Dermis microvascular lymphatic vessel endothelial cell (primary cell): Measurements from ENCODE around the gene MICA. TPM values are rescaled to one million over a fixed set of nuclear protein-coding genes. Genes with fewer than 3 reads are reported as not detected.
"Not testable (repeated sequence)": the region's sequence is repeated elsewhere in the genome, so short reads cannot be mapped to it uniquely, and the experiment has no call there.

Experiments used
- DNase-seq, 2 donors: peaks; one replicate each; pipeline versions ENCODE4 v3.0.0 to v3.0.0-alpha.2; 2010; ENCODE audit warnings: low read depth in 2 of 2
- total RNA-seq: library from RNA; depleted of rRNA; stranded (reverse); fragments of >200 nt; gene quantifications from 2 replicates; pipeline ENCODE4 v1.2.1, GENCODE V29; 2014

Gene MICA
- total RNA-seq, 1 donor from 2014 or later: 33.2 TPM

DNA sequence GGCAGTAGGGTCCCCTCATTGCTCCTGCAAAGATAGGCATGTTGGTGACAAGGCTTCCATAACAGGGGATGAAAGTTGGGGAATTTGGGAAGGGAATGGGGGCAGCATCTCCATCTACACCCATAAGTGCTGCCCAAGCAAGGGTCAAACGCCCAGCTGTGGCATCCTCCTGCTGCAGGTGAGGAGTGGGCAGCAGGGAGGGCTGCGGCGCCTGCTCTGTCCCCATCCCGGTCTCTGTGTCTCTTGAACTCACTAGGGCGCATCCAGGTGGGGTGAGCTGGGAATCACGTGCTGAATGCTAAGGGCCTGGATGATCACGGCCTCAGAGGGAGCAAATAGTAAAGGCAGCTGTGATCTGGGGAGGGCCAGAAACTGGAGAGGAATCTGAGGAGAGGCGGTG, 9.1 kb downstream of the MICA start:
- DNase-seq: no peak

DNA sequence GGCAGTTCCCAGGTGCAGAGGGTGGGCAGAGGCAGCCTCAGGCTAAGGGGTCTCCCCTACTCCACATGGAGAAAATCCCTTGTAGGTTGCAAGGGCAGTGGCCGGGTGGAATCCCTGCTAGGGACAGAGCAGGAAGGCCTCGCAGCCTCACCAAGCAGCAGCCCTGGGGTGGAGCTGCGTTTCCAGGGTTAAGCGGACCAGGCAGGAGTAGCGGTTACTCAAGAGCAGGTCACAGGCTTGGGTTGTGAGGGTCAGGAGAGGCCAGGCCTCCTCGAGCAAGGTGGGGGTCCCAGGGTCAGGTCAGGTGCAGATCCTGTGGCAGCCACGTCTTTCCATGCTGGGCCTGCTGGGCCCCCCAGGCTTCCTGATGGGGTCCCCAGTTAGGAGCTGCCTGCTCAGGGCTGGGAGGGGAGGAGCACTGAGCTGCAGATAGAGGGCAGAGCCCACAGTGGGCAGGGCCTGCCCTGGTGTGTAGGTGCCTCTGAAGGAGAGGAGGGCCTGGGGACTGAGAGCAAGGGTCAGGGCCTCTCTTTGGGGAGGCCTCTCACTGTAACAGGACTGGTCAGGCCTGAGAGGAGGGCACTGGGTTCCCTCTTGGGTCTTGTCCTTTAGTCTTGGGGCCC, 10.9 kb downstream of the MICA start:
- not testable (repeated sequence) for DNase-seq

DNA sequence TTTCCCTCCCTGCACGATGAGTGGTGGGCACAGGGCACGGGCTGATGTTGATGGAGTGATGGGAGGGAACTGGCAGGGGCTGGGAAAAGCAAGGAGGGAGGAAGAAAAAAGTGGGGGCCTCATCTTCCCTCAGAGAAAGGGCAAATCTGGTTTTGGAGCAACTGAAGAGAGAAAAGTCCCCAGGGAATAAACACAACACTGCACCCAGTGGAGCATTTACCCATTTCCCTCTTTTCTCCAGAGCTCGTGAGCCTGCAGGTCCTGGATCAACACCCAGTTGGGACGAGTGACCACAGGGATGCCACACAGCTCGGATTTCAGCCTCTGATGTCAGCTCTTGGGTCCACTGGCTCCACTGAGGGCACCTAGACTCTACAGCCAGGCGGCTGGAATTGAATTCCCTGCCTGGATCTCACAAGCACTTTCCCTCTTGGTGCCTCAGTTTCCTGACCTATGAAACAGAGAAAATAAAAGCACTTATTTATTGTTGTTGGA, 11.4 kb downstream of the MICA start:
- no peak for DNase-seq

DNA sequence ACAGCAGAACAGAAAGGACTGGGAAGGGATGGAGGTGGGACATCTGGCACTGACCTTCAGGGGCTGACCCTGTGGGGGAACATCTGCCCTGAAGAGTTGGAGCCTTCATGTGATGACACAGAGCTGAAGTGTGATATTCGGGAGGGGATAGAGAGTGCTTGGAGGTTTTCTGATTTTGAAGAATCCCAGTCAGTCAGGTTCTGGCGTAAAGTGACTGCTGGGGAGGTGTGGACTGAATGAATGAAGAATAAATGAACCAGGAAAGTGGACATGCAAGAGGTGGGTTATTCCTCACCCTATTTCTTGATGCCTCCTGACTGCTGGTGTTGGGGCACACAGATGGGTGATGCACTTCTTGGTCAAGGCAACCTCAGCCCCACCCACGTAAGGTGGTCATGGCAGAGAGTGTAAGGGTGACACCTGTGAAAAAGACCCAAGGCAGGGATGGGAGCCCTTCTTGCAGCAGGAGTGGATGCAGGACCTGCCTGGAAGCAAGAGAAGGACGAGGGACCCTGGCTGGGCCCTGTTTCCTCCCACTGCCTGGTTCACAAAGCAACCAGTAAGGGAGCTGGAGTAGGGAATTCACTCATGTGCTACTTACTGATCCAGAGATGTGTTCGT, 13.1 kb downstream of the MICA start:
- no peak for DNase-seq

DNA sequence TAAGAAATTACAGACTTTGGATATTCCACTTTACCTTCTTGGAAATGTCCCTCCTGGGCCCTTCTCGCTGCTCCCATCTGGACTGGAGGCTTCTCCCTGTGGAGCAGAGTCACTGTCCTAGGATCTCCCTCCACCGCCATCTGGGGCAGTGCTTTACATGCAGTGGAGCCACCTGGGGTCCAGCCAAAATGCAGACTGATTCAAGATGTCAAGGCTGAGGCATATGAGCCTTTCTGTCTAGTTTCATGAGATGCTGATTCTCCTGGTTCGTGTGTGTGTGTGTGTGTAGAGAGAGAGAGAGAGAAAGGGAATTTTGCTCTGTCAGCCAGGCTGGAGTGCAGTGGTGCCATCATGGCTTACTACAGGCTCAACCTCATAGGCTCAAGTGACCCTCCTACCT, 14.9 kb downstream of the MICA start:
- no peak for DNase-seq

DNA sequence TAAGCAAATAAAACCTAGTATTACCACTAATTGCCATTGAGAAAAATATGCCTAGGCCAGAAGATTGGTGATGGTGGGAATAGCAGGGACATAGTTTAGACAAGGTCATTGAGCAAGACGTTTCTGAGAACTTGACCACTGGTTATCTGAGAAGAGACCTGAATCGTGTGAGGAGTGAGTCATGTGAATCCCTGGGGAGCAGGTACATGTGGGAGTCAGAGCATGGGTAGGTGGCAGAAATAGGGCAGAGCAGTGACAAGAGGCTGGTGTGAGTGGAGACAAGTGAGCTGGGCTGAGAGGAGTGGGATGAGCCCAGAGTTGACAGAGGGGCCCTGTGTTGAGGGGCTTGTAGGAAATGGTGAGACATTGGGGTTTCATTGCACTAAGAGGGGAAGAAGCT, 16.4 kb downstream of the MICA start:
- DNase-seq: no peak

DNA sequence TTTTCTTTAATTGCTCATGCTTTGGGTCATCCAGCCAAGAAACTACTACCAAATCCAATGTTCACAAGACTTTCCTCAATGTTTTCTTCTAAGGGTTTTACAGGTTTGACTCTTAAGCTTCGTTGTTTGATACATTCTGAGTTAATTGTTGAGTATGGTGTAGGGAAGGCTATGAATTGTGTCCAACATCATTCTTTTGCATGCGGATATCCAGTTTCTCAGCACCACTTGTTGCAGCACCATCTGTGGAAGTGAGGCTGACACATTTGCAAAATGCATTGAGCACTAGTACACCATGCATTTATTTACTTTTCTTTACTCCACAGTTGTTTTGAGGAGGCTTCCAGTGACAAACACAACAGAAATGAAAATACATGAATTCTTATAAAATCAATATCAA, 17.2 kb downstream of the MICA start:
- DNase-seq: no peak

DNA sequence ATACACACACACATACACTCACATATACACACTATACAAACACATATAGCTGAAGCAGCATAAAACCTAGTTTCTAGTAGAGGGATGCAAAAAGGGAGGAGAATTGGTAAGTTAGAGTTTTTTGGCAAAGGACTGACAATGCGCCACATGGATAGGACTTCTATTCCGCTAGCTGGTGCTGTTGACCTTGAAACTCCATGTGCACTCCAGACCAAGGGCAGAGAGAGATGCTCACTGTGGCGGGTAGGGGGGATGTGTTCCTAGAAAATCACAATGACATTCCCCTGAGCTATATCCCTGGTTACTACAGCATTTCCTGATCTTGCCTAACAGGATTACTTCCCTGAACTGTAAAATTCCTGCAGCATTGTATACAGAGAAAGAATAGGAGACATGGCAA, 19.2 kb downstream of the MICA start:
- no peak for DNase-seq

DNA sequence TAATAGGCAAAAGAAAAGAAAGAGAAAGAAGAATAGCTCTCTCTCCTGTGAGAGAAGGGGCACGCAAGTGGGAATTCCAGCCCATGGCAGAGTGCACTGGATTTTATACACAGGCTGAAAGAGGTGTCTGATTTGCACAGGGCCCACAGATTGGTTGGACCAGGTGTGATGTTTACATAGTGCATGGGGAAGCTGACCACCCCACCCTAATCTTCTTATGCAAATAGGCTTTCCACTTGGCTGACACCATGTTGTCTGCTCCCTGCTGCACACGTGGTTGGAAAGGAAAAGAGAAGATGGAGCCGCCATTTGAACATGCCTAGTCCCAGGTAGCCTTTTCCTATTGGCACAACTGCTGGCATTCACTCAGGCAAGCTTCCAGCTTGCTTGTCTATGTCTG, 20.2 kb downstream of the MICA start:
- DNase-seq: no peak

DNA sequence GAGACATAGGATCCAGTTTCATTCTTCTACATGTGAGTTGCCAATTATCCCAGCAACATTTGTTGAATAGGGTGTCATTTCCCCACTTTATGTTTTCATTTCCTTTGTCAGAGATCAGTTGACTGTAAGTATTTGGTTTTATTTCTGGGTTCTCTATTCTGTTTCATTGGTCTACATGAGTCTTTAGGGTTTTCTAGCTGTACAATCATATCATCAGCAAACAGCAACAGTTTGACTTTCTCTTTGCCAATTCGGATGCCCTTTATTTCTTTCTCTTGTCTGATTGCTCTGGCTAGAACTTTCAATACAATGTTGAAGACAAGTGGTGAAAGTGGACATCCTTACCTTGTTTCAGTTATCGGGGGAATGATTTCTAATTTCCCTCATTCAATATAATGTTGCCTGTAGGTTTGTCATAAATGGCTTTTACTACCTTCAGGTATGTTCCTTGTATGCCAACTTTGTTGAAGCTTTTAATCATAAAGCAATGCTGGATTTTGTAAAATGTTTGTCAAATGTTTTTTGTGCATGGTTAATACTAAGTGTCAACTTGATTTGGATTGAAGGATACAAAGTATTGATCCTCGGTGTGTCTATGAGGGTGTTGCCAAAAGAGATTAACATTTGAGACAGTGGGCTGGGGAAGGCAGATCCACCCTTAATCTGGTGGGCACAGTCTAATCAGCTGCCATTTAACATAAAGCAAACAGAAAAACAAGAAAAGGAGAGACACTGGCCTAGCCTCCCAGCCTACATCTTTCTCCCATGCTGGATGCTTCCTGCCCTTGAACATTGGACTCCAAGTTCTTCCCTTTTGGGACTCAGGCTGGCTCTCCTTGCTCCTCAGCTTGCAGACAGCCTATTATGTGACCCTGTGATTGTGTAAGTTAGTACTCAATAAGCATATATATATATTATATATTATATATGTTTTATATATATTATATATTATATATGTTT, 23.3 kb downstream of the MICA start:
- no peak for DNase-seq

DNA sequence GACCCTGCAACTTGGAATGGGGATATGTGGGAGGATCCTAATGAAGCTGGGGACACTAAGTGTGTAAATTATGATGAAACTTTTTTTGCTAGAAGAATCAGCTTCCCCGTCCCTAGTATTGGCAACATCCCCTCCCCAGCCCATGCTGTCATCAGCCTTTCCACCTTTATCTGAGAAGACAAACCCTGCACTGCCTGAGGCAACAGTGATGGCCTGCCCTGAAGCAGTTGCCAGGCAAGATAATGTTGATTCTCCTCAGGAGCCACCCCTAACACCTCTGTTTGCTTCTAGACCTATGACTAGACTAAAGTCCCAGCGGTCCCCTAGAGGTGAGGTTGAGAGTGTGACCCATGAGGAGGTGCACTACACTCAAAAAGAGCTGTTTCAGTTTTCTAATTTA, 27.1 kb downstream of the MICA start:
- DNase-seq: no peak

DNA sequence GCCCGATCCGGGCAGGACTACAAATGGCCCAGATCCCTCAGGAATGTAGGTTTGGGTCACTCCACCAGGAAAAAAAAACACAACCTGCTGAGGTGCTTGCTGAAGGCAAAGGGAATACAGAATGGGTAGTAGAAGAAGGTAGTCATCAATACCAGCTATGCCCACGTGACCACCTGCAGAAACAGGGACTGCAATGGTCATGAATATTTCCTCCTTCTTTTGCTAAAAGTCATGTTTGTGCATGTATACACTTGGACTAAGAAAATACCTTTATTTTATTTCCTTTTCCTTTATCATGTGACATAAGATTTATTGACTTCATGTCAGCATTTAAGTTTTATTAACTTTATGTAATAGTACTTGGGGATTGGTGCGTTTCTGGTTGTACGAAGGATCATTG, 31.7 kb downstream of the MICA start:
- not testable (repeated sequence) for DNase-seq

DNA sequence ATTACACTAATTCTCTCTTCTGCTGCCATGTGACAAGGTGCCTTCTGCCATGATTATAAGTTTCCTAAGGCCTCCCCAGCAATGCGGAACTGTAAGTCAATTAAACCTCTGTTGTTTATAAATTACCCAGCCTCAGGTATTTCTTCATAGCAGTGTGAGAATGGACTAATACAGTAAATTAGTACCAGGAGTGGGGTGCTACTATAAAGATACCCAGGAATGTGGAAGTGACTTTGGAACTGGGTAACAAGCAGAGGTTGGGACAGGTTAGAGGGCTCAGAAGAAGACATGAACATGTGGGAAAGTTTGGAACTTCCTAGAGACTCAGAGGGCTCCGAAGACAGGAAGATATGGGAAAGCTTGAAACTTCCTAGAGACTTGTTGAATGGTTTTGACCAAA, 34.8 kb downstream of the MICA start:
- no peak for DNase-seq

DNA sequence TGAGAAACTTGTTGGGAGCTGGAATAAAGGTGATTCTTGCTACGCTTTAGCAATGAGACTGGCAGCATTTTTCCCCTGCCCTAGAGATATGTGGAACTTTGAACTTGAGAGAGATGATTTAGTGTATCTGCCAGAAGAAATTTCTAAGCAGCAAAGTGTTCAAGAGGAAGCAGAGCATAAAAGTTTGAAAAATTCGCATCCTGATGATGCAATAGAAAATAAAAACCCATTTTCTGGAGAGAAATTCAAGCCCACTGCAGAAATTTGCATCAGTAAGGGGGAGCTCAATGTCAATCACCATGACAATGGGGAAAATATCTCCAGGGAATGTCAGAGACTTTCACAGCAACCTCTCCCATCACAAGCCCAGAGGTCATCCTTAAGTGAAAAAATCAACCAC, 35.3 kb downstream of the MICA start:
- DNase-seq: no peak

DNA sequence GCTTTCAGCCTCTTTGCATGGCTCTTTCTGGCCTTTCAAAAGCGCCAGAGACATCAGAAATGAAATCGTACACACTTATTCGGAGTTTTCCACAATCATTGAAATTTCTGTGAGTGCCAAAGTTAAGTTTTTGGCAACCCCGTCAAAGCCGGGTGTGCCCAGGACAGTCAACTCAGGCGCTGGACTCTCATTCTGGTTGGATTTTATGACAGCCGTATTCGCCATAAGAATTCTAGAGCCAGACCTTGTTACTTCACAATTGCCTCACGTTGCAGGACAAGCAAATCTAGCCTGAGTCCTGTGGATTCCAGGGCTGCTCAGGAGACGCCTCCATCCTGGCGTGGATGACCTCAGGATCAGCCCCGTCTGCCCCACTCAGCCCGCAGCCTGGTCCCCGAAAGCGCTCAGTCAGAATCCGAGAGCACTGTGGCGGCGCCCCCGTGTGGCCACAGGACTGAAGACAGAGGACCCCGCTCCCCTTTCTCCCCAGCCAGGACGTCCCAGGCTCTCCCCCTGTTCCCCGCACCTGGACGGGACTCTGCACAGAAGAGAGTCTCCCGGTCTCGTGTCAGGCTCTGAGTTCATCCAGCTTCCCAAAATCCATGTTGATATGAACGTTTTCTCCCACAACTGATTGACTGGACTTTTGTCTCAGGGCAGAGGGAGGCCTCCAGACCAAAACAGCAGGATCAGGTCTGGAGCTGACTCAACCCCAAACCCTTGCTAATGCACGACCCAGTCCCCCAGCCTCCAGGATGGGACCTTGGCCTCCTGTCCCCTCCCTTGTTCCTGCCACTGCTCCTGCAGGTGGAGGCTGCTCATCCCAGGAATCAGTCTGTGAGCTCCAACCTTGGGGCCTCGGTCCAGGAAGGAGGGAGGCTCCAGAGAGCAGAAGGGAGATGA, 38.2 kb downstream of the MICA start:
- DNase-seq: peak; percentile 15 to 65

DNA sequence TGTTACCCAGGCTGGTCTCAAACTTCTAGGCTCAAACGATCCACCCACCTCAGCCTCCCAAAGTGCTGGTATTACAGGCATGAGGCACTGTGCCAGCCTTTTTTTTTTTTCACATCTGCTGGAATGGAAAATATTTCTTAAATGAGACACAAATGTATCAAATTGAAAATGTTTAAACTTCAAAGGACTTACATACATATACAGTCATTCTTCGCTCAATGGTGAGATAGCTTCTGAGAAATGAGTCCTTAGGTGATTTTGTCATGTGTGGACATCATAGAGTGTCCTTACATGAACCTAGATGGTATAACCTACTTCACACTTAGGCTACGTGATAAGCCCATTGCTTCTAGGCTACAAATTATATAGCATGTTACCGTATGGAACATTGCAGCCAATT, 43.1 kb downstream of the MICA start:
- no peak for DNase-seq

DNA sequence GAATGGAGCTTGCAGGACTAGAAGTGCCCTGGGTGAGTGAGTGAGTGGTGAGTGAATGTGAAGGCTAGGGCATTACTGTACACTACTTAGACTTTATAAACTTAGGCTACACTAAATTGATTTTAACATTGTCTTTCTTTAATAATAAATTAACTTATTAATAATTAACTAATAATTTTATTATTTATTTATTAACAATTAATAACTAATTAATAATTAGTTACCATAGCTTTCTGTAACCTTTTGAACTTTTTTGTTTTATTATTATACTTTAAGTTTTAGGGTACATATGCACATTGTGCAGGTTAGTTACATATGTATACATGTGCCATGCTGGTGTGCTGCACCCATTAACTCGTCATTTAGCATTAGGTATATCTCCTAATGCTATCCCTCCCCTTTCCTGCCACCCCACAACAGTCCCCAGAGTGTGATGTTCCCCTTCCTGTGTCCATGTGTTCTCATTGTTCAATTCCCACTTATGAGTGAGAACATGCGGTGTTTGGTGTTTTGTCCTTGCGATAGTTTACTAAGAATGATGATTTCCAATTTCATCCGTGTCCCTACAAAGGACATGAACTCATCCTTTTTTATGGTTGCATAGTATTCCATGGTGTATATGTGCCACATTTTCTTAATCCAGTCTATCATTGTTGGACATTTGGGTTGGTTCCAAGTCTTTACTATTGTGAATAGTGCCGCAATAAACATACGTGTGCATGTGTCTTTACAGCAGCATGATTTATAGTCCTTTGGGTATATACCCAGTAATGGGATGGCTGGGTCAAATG, 43.8 kb downstream of the MICA start:
- not testable (repeated sequence) for DNase-seq

DNA sequence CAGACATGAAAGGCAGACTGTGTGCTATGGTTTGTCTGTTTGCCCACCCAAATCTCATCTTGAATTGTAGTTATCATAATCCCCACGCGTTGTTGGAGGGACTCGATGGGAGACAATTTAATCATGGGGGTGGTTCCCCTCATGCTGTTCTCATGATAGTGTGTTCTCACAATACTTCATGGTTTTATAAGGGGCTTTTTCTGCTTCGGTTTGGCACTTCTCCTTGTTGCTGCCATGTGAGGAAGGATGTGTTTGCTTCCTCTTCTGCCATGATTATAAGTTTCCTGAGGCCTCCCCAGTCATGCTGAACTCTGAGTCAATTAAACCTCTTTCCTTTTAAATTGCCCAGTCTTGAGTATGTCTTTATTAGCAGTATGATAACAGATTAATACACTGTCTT, 47.4 kb downstream of the MICA start:
- no peak for DNase-seq

DNA sequence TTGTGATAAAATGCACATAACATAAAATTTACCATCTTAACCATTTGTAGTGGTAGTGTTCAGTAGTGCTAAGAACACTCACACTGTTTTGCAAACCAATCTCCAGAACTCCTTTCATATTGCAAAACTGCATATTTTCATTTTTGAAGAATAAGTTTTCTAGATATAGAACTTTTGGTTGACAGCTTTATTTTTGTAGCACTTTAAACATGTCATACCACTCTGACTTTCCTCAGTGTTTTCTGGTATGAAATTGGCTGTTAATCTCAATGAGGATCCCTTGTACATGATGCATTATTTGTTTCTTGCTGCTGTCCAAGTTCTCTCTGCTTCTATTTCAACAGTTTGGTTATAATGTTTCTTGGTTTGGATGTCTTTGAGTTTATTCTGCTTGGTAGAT, 49.5 kb downstream of the MICA start:
- DNase-seq: no peak

DNA sequence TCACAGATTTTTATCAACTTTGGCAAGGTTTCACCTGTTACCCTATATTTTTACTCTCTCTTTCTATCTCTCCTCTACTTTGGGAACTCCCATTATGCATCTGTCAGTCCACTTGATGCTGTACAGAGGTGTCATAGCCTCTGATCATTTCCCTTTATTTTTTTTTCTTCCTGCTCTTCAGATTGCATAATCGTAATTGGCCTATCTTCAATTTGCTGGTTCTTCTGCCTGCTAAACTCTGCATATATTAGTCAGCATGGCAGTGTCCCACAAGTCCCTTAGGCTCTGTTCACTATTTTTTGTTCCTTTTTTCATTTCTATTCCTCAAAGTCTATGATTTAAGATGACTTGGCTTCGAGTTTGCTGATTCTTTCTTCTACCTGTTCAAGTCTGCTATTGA, 49.9 kb downstream of the MICA start:
- DNase-seq: peak in 1 of 2 donors; percentile 17

DNA sequence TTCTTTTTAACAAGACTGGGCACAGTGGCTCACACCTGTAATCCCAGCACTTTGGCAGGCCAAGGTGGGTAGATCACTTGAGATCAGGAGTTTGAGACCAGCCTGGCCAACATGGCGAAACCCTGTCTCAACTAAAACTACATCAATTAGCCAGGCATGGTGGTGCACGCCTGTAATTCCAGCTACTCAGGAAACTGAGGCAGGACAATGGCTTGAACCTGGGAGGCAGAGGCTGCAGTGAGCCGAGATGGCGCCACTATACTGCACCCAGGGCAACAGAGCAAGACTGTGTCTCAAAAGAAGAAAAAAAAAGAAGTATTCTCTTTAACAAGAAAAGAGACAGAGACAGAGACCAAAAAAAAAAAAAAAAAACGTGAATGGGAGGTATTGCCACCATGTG, 56.5 kb downstream of the MICA start:
- DNase-seq: not testable (repeated sequence)
